ENCODE data around the gene CRY2. TPM values are rescaled to one million over a fixed set of nuclear protein-coding genes. Genes with fewer than 3 reads are reported as not detected.

CRY2 gene
- polyA plus RNA-seq, 1 donor (not counting 4 experiments of a cell fraction or from before 2014, with no cell fraction given): 7.9 TPM

DNA sequence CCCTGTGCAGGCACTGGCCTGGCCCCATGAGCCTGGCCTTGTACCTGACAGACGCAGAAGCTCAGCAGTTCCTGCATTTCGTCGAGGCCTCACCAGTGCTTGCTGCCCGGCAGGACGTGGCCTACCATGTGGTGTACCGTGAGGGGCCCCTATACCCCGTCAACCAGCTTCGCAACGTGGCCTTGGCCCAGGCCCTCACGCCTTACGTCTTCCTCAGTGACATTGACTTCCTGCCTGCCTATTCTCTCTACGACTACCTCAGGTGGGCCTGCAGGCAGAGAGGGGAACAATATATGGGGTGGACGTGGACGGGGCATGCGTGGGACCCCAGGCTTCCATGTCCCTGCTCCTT is 80.0 kb downstream of the CRY2 start:
- Histone ChIP-seq H4K20me1 (ENCODE audit: control insufficient read depth, extremely low read depth, insufficient read depth, low read length) (no peaks in the 10 kb centered on the region), H3K9me3 (ENCODE audit: control insufficient read depth, low read depth, low read length) (no peaks in the 10 kb centered on the region), H3K4me3 (ENCODE audit: control insufficient read depth in 2 of 3, extremely low read depth in 1 of 3, insufficient read depth in 2 of 3, low read depth in 1 of 3, low read length in 3 of 3) (no peak overlapping the region), H3K79me2 (ENCODE audit: control insufficient read depth, insufficient read depth, low read length) (peaks cover 10% of the 10 kb centered on the region), H3K27ac (ENCODE audit: control insufficient read depth, insufficient read depth, low read length) (no peak overlapping the region), H3K9me1 (ENCODE audit: control insufficient read depth, extremely low read depth, insufficient read depth, low read length) (peaks cover 2% of the 10 kb centered on the region), H3K9ac (ENCODE audit: control insufficient read depth, extremely low read depth, insufficient read depth, low read length) (no peak overlapping the region), H3K36me3 (ENCODE audit: control insufficient read depth in 2 of 2, extremely low read depth in 1 of 2, insufficient read depth in 2 of 2, low read length in 2 of 2) (peaks cover 0 to 11% of the 10 kb centered on the region in 2 experiments), H3K4me1 (ENCODE audit: control insufficient read depth, extremely low read depth, insufficient read depth, low read length) (peaks cover 52% of the 10 kb centered on the region), H2AFZ (ENCODE audit: control insufficient read depth, low read length) (no peak overlapping the region), H3K4me2 (ENCODE audit: control insufficient read depth, extremely low read depth, insufficient read depth, low read depth, low read length) (no peak overlapping the region), H3K27me3 (ENCODE audit: control insufficient read depth, extremely low read depth, insufficient read depth, low read length) (no peaks in the 10 kb centered on the region)
- dilution Hi-C loops (cut with MboI; ENCODE audit: extremely low pct_ligation_motif_present, low sequenced_read_pairs): no loop called here
- no peak for TF ChIP-seq EZH2 (IDR thresholded peaks at IDR 0.05; ENCODE audit: low read length)
- TF ChIP-seq, protein P1, sequence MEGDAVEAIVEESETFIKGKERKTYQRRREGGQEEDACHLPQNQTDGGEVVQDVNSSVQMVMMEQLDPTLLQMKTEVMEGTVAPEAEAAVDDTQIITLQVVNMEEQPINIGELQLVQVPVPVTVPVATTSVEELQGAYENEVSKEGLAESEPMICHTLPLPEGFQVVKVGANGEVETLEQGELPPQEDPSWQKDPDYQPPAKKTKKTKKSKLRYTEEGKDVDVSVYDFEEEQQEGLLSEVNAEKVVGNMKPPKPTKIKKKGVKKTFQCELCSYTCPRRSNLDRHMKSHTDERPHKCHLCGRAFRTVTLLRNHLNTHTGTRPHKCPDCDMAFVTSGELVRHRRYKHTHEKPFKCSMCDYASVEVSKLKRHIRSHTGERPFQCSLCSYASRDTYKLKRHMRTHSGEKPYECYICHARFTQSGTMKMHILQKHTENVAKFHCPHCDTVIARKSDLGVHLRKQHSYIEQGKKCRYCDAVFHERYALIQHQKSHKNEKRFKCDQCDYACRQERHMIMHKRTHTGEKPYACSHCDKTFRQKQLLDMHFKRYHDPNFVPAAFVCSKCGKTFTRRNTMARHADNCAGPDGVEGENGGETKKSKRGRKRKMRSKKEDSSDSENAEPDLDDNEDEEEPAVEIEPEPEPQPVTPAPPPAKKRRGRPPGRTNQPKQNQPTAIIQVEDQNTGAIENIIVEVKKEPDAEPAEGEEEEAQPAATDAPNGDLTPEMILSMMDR (optimal IDR thresholded peaks at IDR 0.05 in 1 of 3, IDR thresholded peaks at IDR 0.05 in 1 of 3, conservative IDR thresholded peaks at IDR 0.05 in 1 of 3; ENCODE audit: extremely low read depth in 1 of 3, insufficient read depth in 2 of 3, low read length in 3 of 3): no peak
- no peak for DNase-seq (ENCODE audit: low read depth, low spot score)
- FAIRE-seq: no peak

DNA sequence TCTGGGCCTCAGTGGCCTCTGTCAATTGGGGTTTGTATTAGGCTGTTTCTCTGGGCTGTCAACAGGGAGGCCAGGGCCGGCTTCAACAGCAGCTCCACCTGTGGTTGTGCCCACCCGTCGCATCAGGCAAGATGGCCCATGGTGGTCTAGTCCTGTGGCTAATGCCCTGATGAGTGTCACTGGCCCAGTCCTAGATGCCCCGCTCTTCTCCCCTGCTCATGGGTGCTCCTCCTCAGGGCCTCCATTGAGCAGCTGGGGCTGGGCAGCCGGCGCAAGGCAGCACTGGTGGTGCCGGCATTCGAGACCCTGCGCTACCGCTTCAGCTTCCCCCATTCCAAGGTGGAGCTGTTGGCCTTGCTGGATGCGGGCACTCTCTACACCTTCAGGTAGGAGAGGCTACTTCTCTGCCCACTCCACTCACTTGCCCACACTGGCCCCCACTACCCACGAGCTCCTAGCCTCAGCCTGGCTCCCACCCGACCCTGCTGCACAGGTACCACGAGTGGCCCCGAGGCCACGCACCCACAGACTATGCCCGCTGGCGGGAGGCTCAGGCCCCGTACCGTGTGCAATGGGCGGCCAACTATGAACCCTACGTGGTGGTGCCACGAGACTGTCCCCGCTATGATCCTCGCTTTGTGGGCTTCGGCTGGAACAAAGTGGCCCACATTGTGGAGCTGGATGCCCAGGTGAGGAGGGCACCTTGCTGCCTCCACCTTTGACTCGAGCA is 80.6 kb downstream of the CRY2 start:
- no peaks in the 10 kb centered on the region for H3K9me3 ChIP-seq (ENCODE audit: control insufficient read depth, low read depth, low read length)
- FAIRE-seq (no peak), DNase-seq (ENCODE audit: low read depth, low spot score) (no peak)

More for the DNA sequence above, 80.6 kb downstream of the CRY2 start:
- no peak for TF ChIP-seq EZH2 (IDR thresholded peaks at IDR 0.05; ENCODE audit: low read length)
- TF ChIP-seq, protein P1 (optimal IDR thresholded peaks at IDR 0.05 in 1 of 3, IDR thresholded peaks at IDR 0.05 in 1 of 3, conservative IDR thresholded peaks at IDR 0.05 in 1 of 3; ENCODE audit: extremely low read depth in 1 of 3, insufficient read depth in 2 of 3, low read length in 3 of 3): no peak
- H3K9me1 ChIP-seq (ENCODE audit: control insufficient read depth, extremely low read depth, insufficient read depth, low read length): peaks cover 2% of the 10 kb centered on the region
- H3K4me2 ChIP-seq (ENCODE audit: control insufficient read depth, extremely low read depth, insufficient read depth, low read depth, low read length): no peak overlapping the region
- H2AFZ ChIP-seq (ENCODE audit: control insufficient read depth, low read length): no peak overlapping the region
- no peaks in the 10 kb centered on the region for H4K20me1 ChIP-seq (ENCODE audit: control insufficient read depth, extremely low read depth, insufficient read depth, low read length)
- H3K27ac ChIP-seq (ENCODE audit: control insufficient read depth, insufficient read depth, low read length): no peak overlapping the region
- H3K4me1 ChIP-seq (ENCODE audit: control insufficient read depth, extremely low read depth, insufficient read depth, low read length): peaks cover 57% of the 10 kb centered on the region
- H3K9ac ChIP-seq (ENCODE audit: control insufficient read depth, extremely low read depth, insufficient read depth, low read length): no peak overlapping the region
- H3K27me3 ChIP-seq (ENCODE audit: control insufficient read depth, extremely low read depth, insufficient read depth, low read length): no peaks in the 10 kb centered on the region
- no peak overlapping the region for H3K4me3 ChIP-seq (ENCODE audit: control insufficient read depth in 2 of 3, extremely low read depth in 1 of 3, insufficient read depth in 2 of 3, low read depth in 1 of 3, low read length in 3 of 3)
- H3K79me2 ChIP-seq (ENCODE audit: control insufficient read depth, insufficient read depth, low read length): peaks cover 10% of the 10 kb centered on the region
- H3K36me3 ChIP-seq (ENCODE audit: control insufficient read depth in 2 of 2, extremely low read depth in 1 of 2, insufficient read depth in 2 of 2, low read length in 2 of 2): peaks cover 0 to 11% of the 10 kb centered on the region in 2 experiments
- dilution Hi-C loops (cut with MboI; ENCODE audit: extremely low pct_ligation_motif_present, low sequenced_read_pairs): no loop called here
